OCI-LY7 (cell line): ENCODE results near the gene MESD. TPM values are rescaled to one million over a fixed set of nuclear protein-coding genes. Genes with fewer than 3 reads are reported as not detected.

Experiments used
- BruUV-seq: library from RNA; stranded (reverse); fragments of 400-500 nt; replicated peaks from 2 replicates; lab custom pipeline; 2021; lab: Mats Ljungman, UMichigan
- CTCF ChIA-PET: fragments of 300-600 bp; sonication (Branson Sonifier 250); formaldehyde crosslinking; loops from one replicate; lab custom pipeline; 2022; ENCODE audit warnings: antibody characterized with exemption; ENCODE audit not compliant: unreplicated experiment; lab: Charles Lee
- POLR2A ChIA-PET: fragments of 300-600 bp; sonication (Branson Sonifier 250); formaldehyde crosslinking; loops from one replicate; lab custom pipeline; 2022; ENCODE audit warnings: antibody characterized with exemption; lab: Charles Lee
- DNase-seq: peaks from one replicate; pipeline ENCODE4 v3.0.0-alpha.2; 2015; ENCODE audit warnings: low spot score
- H2AFZ ChIP-seq: fragments of 200-600 bp; sonication (generic), shearing (Covaris generic); 2 replicates; pipeline ENCODE4 v1.6.1; 2014; ENCODE audit warnings: mild to moderate bottlenecking, antibody characterized with exemption, low read length, moderate library complexity
- H3K27ac ChIP-seq: fragments of 200-600 bp; sonication (generic); 2 replicates; pipeline ENCODE4 v1.5.1; 2014; ENCODE audit warnings: mixed run types, low read depth, mild to moderate bottlenecking, moderate library complexity, low read length, inconsistent platforms; ENCODE audit not compliant: poor library complexity, severe bottlenecking
- H3K36me3 ChIP-seq: fragments of 200-600 bp; sonication (generic); 2 replicates; pipeline ENCODE4 v1.6.1; 2014; ENCODE audit warnings: mild to moderate bottlenecking, antibody characterized with exemption, low read length, moderate library complexity, mixed read lengths; ENCODE audit not compliant: insufficient read depth
- H3K4me1 ChIP-seq: fragments of 200-600 bp; sonication (generic); 2 replicates; pipeline ENCODE4 v1.5.1; 2014; ENCODE audit warnings: mild to moderate bottlenecking, low read length; ENCODE audit not compliant: insufficient read depth, poor library complexity, severe bottlenecking
- H3K4me2 ChIP-seq: fragments of 200-600 bp; sonication (generic); 2 replicates; pipeline ENCODE4 v1.6.1; 2014; ENCODE audit warnings: mild to moderate bottlenecking, low read length
- H3K4me3 ChIP-seq: fragments of 200-600 bp; sonication (generic); 2 replicates; pipeline ENCODE4 v1.5.1; 2014; ENCODE audit warnings: mild to moderate bottlenecking, low read depth, low read length; ENCODE audit not compliant: poor library complexity, severe bottlenecking
- H3K79me2 ChIP-seq: fragments of 200-600 bp; sonication (generic); 2 replicates; pipeline ENCODE4 v1.6.1; 2016; ENCODE audit warnings: low read depth, mild to moderate bottlenecking, low read length, moderate library complexity, mixed read lengths; ENCODE audit not compliant: insufficient read depth
- H3K9me2 ChIP-seq: fragments of 200-600 bp; sonication (generic); 2 replicates; pipeline ENCODE4 v1.6.1; 2016; ENCODE audit warnings: mild to moderate bottlenecking, low read length, mixed read lengths; ENCODE audit not compliant: insufficient read depth
- H3K9me3 ChIP-seq: fragments of 200-600 bp; sonication (generic); 2 replicates; pipeline ENCODE4 v1.6.1; 2014; ENCODE audit warnings: mild to moderate bottlenecking, mixed run types, low read length, mixed read lengths
- H4K20me1 ChIP-seq: fragments of 200-600 bp; sonication (generic); 2 replicates; pipeline ENCODE4 v1.6.1; 2014; ENCODE audit warnings: mild to moderate bottlenecking, antibody characterized with exemption, low read length, moderate library complexity, mixed read lengths; ENCODE audit not compliant: insufficient read depth
- EZH2phosphoT487 ChIP-seq: fragments of 200-600 bp; sonication (generic); IDR thresholded peaks from 2 replicates; pipeline ENCODE4 v1.6.1; 2018; ENCODE audit warnings: low read depth, borderline replicate concordance, mild to moderate bottlenecking, mixed run types, antibody characterized with exemption, low read length, moderate library complexity, mixed read lengths
- intact Hi-C: fragments of 100-400 bp; cut with micrococcal nuclease; formaldehyde crosslinking; loops from one replicate; pipeline ENCODE4 v1.10.0; 2022; ENCODE audit not compliant: unreplicated experiment
- total RNA-seq, 2 experiments: library from RNA; depleted of rRNA in 1 of 2; stranded (reverse); fragments of >200 nt in 1 of 2; shearing (Covaris generic) in 1 of 2; gene quantifications; 2 replicates each; pipeline ENCODE4 v1.2.3, GENCODE V29; 2014 to 2022
- TF ChIP-seq, protein P1 (sequence below): fragments of 200-600 bp; sonication (generic); conservative IDR thresholded peaks from 2 replicates; pipeline ENCODE4 v1.5.1; 2014; ENCODE audit warnings: mild to moderate bottlenecking, antibody characterized with exemption, low read length, moderate library complexity, mixed read lengths

The MESD gene
- total RNA-seq, 2 experiments from 2014 or later, result 17.3 to 27.7 TPM

- H3K4me1 ChIP-seq, result no peaks in the 10 kb centered on the region
- no peaks in the 10 kb centered on the region for H3K79me2 ChIP-seq
- H3K9me3 ChIP-seq, result no peaks in the 10 kb centered on the region
- H3K4me3 ChIP-seq, result no peak overlapping the region
- no peak overlapping the region for H3K27ac ChIP-seq
- H3K36me3 ChIP-seq, result no peaks in the 10 kb centered on the region
- POLR2A ChIA-PET, result no interaction called here
- no peak overlapping the region for H3K4me2 ChIP-seq
- DNase-seq, result no peak
- no peaks in the 10 kb centered on the region for H3K9me2 ChIP-seq
- intact Hi-C loops, result no loop called here
- no peak overlapping the region for H2AFZ ChIP-seq
- no peak for TF ChIP-seq EZH2phosphoT487
- TF ChIP-seq, protein P1, sequence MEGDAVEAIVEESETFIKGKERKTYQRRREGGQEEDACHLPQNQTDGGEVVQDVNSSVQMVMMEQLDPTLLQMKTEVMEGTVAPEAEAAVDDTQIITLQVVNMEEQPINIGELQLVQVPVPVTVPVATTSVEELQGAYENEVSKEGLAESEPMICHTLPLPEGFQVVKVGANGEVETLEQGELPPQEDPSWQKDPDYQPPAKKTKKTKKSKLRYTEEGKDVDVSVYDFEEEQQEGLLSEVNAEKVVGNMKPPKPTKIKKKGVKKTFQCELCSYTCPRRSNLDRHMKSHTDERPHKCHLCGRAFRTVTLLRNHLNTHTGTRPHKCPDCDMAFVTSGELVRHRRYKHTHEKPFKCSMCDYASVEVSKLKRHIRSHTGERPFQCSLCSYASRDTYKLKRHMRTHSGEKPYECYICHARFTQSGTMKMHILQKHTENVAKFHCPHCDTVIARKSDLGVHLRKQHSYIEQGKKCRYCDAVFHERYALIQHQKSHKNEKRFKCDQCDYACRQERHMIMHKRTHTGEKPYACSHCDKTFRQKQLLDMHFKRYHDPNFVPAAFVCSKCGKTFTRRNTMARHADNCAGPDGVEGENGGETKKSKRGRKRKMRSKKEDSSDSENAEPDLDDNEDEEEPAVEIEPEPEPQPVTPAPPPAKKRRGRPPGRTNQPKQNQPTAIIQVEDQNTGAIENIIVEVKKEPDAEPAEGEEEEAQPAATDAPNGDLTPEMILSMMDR, result no peak
- CTCF ChIA-PET, result no interaction called here
- BruUV-seq, result no TSS peak
- H4K20me1 ChIP-seq, result no peaks in the 10 kb centered on the region
Measured at GRCh38 chr15:80926126-80926525, 63.5 kb downstream of the MESD start.

DNA sequence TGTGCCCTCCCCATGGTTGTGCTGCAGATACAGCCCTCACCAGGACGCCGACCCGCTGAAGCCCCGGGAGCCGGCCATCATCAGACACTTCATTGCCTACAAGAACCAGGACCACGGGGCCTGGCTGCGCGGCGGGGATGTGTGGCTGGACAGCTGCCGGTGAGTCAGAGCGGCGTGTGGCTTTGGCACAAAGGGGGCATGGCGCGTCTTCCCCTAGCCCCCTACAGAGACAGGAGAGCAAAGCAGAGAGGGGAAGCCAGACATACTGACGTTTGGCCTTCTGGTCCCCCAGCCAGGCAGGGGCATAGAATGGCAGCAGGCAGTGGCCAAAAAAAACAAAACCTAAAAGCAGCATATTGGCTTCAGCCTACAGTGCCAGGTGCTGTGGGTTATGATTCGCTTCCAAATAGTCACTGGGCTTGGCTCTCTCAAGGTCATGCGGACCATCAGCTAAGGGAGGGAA, 64.0 kb downstream of the MESD start:
- no peak overlapping the region for H3K4me3 ChIP-seq
- DNase-seq, result no peak
- H3K4me1 ChIP-seq, result no peaks in the 10 kb centered on the region
- intact Hi-C loops, result no loop called here
- no peaks in the 10 kb centered on the region for H3K36me3 ChIP-seq
- no peaks in the 10 kb centered on the region for H3K79me2 ChIP-seq
- no peak overlapping the region for H2AFZ ChIP-seq
- ChIA-PET POLR2A (no interaction called here), CTCF (no interaction called here)
- H4K20me1 ChIP-seq, result no peaks in the 10 kb centered on the region
- TF ChIP-seq EZH2phosphoT487, result no peak
- TF ChIP-seq, protein P1, result no peak
- H3K9me3 ChIP-seq, result no peaks in the 10 kb centered on the region
- no peak overlapping the region for H3K27ac ChIP-seq
- H3K4me2 ChIP-seq, result no peak overlapping the region
- no peaks in the 10 kb centered on the region for H3K9me2 ChIP-seq
- BruUV-seq, result no TSS peak

DNA sequence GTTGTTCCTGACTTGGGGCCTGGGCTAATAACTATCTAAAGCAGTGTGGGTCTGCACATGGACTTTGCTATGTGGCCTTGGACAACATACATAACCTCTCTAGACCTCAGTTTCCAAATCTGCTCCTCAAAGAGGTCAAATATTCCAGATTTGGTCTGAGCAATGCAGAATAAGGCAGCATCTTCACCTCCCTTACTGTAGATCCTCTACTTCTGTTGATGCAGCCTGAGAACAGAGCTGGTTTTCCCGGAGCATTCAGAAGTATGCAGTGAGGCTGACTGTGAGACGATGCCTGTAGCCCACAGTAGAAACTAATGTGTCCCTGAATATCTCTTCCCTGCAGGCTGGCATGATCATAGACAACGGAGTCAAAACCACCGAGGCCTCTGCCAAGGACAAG, 65.3 kb downstream of the MESD start:
- POLR2A ChIA-PET, result no interaction called here
- no peak overlapping the region for H2AFZ ChIP-seq
- no peak overlapping the region for H3K4me3 ChIP-seq
- intact Hi-C loops, result no loop called here
- no peak for TF ChIP-seq EZH2phosphoT487
- TF ChIP-seq, protein P1, result no peak
- no TSS peak for BruUV-seq
- no peaks in the 10 kb centered on the region for H4K20me1 ChIP-seq
- H3K4me1 ChIP-seq, result no peaks in the 10 kb centered on the region
- H3K36me3 ChIP-seq, result no peaks in the 10 kb centered on the region
- no peaks in the 10 kb centered on the region for H3K79me2 ChIP-seq
- H3K9me2 ChIP-seq, result no peaks in the 10 kb centered on the region
- DNase-seq, result no peak
- H3K4me2 ChIP-seq, result no peak overlapping the region
- H3K27ac ChIP-seq, result no peak overlapping the region
- CTCF ChIA-PET, result no interaction called here
- H3K9me3 ChIP-seq, result no peaks in the 10 kb centered on the region
